Adipose tissue (tissue), 3 donors: ENCODE measurements around the gene ABLIM1. TPM values are rescaled to one million over a fixed set of nuclear protein-coding genes. Genes with fewer than 3 reads are reported as not detected.
"Not testable (repeated sequence)": the region's sequence is repeated elsewhere in the genome, so short reads cannot be mapped to it uniquely, and the experiment has no call there.

Experiments used
- H3K27ac ChIP-seq: one replicate; pipeline ENCODE4 v1.5.1; 2013; ENCODE audit warnings: low read depth, low read length
- WGBS, 3 donors: extraction: QIAGEN DNeasy Blood & Tissue Kit; methylation state at CpG; one replicate each; pipeline ENCODE4 v1.1.7; 2013; 5-methylcytosine and 5-hydroxymethylcytosine counted together
- polyA plus RNA-seq, 3 donors: library from polyadenylated mRNA; stranded (reverse); fragments of 200-250 nt; gene quantifications; one replicate each; pipeline ENCODE4 v1.2.3, GENCODE V29; 2013
- donor health status: healthy with polysubstance abuse.
- donor health status: Bipolar disorder and iron deficiency.
- donor health status: healthy.

The ABLIM1 gene
- 10 to 100 TPM; 13.0 to 50.6 (median 32.9) TPM for polyA plus RNA-seq

DNA sequence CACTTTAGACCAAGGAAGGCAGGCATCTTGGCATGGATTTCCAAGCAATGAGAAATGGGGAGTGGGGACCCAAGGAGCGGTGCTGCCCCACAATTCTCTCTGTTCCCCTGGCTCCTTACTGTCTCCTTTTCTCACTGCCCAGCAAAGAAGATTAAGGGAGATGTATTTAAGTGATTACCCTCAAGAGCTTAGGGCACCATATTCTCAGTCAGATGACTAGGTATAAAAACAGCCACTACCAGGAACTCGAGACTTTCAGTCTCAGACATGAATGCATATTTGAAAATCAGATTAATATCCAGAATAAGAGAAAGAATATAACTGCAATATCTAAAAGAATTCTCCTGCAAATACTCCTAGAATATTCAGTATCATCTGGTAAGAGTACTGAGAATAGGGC, at the start of gene ABLIM1:
Gene ABLIM1, minus strand, starts transcription at position 101 of the 400 bp plus-strand sequence. Its CDS starts 75 bp downstream, at position 26.
- H3K27ac ChIP-seq, result no peak within 1 kb of the TSS
- 89 to 94% (median 90%) methylated on average over 2 of the region's 2 CpGs for WGBS, 3 donors

DNA sequence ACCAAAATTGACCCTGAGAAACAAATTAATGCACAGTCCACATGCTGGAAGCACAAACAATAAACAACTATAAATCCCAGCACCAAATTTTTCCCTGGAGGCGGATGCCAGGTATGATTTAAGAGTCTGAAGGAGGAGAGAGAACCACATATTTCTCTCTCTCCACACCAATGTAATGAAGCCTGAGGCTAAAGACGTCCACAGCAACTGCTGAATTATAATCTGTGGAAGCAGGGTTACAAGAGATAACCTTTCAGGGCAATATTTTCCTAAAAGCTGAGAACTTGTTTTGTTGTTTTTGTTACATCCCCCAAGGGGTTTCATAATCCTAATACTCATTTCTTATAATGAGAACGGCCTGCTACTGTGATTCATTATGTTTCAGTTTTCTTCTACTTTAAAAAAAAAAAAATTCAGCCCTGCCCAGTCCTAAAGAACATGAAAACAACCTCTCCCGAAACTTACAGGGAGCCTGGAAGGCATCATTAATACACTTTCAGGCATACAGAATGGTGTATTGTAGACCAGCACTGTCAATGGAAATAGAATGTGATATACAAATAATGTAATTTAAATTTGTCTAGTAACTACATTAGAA, 48.5 kb upstream of the ABLIM1 start:
- WGBS, 3 donors, result 43 to 69% (median 50%) methylated on average over 4 of the region's 4 CpGs
- H3K27ac ChIP-seq, result no peak overlapping the region

DNA sequence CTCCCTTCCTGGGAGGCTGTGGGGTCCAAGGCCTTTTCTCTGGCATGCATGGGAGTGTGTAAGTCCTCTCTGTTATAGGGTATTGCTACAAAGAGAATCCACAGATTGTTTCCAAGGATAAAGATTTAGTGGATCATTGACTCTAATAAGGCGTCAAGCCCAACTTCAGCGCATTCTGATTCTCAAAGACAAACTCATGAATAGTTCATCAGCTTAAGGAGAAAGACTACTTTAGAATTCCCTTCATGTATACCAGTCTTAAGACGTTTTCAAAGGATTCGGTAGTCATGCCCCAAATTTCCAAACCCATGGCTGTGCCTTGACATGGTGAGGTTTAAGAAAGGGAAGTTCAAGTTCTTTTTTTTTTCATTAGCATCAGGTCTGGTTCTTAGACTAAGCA, 46.6 kb upstream of the ABLIM1 start:
- 89 to 95% (median 90%) methylated on average over 4 of the region's 4 CpGs for WGBS, 3 donors
- no peak overlapping the region for H3K27ac ChIP-seq

DNA sequence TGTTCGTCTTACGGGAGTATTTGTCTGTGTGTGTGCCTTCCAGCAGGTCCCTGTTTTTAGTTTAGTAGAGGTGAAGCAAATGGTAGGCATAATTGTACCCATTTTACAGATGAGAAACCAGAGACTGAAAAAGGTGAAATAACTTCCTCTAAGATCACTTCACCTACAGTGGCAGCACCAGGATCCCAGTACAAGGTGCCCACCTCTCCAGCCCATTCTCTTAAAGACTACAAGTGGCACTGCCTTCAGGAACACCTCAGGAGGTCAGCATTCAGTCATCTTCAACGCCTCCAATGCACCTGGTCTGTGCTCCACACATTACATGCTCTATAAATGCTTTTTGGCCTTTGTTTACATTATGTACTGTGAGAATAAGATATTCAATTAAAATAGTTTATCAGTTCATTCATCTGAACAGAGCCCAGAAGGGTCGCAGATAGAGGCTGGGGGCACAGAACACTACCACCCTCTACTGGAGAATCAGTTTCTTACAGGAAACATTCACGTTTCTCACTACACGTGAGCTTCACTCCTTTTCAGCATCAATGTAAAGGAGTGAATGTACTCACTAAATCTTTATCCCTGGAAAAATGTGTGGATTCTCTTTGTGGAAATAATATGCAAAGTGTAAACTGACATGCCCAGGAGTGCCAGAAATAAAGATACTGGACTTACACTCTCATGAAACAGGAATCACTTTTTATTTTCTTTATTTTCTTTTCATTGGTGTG, 45.5 kb upstream of the ABLIM1 start:
- WGBS, 3 donors, result 29 to 47% (median 40%) methylated on average over 6 of the region's 6 CpGs
- H3K27ac ChIP-seq, result no peak overlapping the region

DNA sequence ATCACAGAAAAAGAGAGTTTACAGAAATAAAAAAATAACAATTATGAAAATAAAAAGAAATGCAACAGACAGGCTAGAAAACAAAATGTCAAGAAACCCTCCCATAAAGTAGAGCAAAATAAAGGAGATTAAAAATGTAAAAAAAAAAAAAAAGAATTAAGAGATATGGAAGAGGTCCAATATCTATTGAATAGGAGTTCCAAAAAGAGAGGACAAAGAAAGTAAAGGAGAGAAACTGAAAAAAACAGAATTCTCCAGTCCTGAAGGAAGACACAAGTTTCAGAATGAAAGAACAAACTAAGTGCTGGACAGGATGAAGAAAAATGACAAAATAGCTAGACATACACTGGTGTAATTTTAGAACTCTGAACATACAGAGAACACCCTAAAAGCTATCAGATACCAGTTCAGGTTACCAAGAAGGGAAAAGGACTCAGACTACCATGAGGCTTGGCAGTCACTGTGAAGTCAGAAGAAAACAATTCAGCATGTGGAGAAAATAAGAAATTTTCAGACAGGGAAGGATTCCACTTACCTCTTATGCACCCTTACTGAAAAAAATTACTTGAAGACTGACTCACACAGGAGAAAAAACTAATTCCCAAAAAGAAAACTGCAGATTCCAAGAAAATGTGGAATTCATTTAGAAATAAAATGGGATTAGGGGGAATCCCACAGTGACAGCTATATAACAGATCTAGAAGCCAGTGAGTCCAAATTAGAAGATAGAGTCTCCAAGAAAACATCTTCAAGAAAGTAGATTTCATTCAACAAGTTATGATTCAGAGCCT, 40.4 kb upstream of the ABLIM1 start:
- no peak overlapping the region for H3K27ac ChIP-seq

DNA sequence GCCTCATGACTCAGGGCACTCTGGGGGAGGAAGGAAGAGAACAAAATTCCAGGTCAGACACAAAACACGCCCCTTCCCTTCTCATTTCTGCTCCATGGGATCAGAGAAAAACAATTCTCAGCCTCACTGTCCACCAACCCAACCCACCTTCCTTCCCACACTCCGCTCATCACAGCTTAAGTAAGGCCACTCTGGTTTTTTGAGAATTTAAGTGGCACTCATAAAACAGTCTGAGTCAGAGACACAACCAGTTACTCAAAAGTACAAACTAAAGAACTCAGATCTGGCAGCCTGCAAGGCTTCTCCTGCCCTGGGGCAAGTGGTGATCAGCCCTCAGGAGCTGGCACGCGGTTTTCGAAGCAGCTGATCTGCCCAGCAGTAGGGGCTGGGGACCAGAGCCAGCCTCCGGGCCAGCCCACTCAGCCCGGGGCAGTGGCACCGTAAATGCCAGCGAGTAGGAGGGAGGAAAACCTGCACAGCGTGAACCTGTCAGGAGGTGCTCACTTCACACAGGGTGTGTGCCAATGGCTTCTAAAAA, 39.1 kb upstream of the ABLIM1 start:
- H3K27ac ChIP-seq, result no peak overlapping the region
- whole genome bisulfite sequencing, 3 donors, result 80 to 87% (median 86%) methylated on average over 10 of the region's 10 CpGs

DNA sequence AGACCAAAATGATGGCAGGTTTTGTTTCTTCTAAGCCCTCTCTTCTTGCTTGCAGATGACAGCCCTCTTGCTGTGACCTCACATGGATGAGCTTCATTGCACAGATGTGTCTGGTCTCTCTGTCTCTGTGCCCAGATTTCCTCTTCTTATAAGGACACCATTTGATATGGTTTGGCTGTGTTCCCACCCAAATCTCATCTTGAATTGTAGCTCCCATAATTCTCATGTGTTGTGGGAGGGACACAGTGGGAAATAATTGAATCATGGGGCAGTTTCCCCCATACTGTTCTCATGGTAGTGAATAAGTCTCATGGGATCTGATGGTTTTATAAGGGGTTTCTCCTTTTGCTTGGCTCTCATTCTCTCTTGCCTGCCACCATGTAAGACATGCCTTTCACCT, 38.2 kb upstream of the ABLIM1 start:
- H3K27ac ChIP-seq, result not testable (repeated sequence)

DNA sequence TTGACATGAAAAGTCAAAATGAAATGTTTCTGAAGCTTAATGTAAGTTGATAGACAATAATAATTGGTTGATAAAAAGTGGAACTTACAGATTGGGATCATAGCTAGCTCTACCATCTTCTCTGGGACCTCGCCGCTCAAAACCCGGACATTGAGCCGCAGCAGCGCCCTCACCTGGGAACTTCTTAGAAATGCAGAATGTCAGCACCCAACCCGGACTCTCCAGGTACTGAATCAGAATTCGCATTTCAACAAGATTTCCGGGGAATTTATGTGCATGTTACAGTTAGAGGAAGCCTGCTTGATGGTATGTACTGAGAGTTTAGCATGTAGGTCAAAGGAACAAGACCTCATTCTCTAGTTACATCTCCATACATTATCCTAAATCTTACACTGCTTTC, 36.7 kb upstream of the ABLIM1 start:
- WGBS, 3 donors, result 48 to 79% (median 78%) methylated on average over 8 of the region's 8 CpGs
- H3K27ac ChIP-seq, result no peak overlapping the region

DNA sequence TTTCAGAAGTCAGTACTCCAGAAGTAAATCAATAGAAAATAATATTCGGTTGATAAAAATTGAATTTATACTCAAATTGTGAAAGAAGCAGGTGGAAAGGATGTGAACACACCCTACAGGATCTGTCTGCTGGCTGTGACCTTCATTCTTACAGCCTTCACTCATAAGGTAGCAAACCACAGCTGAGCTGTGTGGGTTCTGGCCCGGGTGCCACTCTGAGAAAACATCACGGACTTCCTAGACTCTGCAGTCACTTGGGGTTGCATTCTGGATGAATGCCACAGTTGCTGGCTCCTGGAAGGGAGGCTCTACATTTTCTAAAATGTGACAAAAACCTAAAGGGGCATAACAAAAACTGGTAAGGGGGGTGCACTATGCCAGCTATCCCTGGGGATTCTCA, 36.0 kb upstream of the ABLIM1 start:
- 37 to 55% (median 39%) methylated on average over 3 of the region's 3 CpGs for WGBS, 3 donors
- H3K27ac ChIP-seq, result no peak overlapping the region

DNA sequence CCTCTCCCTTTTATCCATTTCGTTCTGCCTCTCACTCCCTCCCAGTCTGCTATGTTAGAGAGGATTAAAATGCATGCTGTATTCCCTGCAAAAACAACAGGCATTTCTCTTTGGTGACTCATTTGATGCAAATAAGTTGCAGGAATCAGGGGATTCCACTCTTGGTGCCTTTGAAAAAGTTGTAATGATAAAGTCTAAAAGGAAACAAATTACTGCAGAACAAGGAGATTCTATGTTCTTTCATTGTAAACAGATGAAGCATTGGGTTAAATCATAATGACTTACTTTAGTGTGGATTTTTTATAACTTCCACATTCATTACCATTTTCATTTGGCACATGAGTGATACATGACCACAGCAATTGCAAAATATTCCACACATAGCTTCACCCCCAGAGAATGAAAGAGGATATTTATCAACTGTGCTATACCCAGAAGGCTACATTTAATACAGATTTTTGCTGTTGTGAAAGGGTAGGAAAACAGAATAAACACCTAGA, 33.4 kb upstream of the ABLIM1 start:
- no peak overlapping the region for H3K27ac ChIP-seq
- 52 to 70% (median 55%) methylated on average over 1 of the region's 1 CpG for WGBS, 3 donors

DNA sequence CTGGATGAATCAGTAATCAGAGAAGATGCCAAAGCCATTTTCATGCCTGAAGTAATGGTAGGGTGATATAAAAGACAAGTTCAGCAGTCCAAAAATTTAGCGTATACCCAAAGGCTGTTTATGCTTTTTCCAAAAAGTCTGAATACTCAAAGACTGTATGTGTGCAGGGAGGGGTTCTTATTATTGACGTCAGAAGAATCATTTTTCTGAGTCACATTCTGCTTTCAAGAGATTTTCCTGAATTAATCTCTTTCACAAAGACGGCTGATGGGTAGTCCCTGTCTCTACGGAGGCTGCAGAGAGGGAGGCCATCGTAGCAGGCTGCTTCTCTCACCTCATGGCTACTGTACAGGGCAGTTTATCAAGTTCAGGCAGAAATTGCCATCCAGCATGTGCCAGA, 30.7 kb upstream of the ABLIM1 start:
- 81 to 89% (median 82%) methylated on average over 5 of the region's 5 CpGs for WGBS, 3 donors

DNA sequence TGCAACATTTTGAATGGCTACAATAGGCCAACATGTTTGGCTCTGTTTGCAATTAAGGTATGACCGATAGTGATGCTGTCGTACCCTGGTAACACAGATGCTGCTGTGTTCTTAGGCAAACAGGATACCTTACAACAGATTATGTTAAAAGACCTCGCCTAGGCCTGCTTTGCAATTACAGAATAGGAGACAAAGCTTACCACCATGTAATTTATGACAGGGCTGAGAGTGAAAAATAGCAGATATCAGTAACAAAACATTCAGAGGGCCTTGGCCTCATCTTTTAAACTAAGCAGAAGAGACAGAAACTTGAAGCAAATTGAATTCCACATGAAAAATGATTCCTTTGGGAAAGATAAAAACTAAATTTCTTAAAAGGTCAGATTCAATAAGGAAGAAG, 29.4 kb upstream of the ABLIM1 start:
- WGBS, 3 donors, result 64 to 94% (median 73%) methylated on average over 3 of the region's 3 CpGs
- H3K27ac ChIP-seq, result no peak overlapping the region

More for the DNA sequence above, 30.7 kb upstream of the ABLIM1 start:
- no peak overlapping the region for H3K27ac ChIP-seq

DNA sequence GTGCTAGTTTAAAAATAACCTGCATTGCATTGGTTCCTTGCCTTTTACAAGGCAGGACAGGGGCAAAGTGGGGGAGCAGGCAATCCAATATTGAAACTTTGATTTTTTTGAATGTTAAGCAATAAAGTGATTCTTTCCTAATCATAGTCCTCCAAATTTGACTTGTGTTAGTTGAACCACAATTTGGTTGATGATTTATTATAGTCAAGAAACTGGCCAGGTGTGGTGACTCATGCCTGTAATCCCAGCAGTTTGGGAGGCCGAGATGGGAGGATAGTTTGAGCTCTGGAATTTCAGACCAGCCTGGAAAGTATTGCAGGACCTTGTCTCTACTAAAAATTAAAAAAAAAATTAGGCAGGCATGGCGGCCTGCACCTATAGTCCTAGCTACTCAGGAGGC, 27.9 kb upstream of the ABLIM1 start:
- WGBS, 3 donors, result 73 to 81% (median 80%) methylated on average over 2 of the region's 2 CpGs
- no peak overlapping the region for H3K27ac ChIP-seq

DNA sequence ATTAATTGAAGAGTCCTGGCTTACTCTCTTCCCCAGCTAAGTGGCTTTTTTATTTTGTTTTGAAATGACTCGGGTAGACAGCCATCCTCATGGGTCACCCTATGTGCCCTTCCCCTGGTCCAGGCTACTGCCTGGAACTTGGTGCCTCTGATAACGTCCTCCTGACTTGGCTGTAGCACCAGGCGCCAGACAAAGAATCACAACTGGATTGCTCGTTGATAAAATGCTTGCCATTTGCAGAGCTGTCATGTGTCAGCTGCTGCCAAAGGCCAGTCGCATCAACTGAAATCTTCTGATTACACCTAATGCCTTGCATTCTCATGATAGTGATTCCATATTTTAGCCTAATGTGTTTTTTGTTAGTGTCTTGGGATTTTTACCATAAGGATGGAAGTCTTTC, 27.4 kb upstream of the ABLIM1 start:
- no peak overlapping the region for H3K27ac ChIP-seq
- 33 to 68% (median 64%) methylated on average over 5 of the region's 5 CpGs for WGBS, 3 donors

DNA sequence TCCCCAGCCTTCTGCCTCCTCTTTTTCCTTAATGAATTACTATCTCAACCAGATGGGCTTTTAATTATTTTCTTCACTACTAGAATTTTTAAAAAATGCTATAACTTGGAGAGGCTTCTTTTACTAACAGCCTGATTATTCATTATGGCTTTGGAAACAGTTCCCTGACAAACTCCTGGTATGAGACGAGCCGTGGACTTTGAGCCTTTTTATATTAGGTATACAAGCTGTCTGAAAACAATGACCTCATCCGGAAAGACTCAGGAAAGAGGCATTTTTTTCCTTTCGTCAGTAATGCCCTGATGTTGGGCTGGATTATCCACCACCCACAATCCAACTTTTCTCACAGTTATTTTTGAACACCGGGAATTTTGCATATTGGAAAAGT, 26.7 kb upstream of the ABLIM1 start:
- H3K27ac ChIP-seq, result no peak overlapping the region
- 12 to 33% (median 24%) methylated on average over 5 of the region's 5 CpGs for WGBS, 3 donors

DNA sequence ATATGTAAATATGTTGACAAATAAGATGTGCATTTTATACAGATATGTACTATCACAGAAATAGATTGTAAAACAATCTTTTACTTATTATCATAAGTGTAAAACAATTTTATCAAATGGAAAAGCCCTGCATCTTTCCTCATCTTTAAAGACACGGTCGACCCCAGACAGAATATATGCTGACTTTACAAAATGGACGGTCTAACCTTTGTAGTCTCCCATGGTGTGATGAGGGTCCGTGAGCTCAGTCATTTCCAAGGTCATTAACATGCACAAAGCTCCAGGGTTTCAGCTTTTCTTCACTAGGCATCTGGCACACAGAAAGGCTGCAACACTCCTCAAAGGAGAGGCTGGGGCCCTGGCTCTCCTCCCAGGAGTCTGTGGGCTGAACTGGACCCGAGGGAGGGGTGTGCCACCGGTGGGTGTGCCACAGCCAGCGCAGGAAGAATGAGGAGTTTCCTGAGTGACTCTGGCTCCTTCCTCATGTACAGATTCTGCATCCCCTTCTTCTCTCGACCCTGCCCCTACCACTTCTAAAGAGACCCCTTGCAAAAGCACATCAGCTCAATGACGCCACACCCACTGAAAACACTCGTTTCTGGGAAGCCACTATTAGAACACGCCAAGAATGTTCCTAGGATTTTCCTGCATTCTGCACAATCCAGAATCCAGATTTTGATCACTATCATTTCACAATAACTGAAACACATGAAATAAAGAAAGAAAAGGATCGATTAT, 26.2 kb upstream of the ABLIM1 start:
- 18 to 35% (median 24%) methylated on average over 12 of the region's 12 CpGs for WGBS, 3 donors
- H3K27ac ChIP-seq, result no peak overlapping the region

DNA sequence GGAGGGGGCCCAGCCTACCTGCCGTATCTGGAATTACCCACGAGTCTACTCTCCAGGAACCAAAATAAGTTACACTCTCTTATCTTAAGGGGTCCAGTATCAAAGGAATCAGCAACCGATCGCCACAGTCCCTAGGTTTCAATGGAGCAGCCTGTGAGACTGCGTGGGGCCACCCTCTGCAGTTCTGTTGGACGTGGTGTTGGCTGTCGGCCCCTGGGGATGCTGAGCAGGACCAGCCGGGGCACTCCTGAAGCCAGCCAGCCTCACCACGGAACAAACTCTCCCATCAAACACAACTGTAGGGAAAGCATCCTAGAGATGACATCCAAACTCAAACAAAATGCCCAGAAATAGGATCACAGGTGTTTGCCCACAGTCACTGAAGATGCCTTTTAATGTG, 25.5 kb upstream of the ABLIM1 start:
- no peak overlapping the region for H3K27ac ChIP-seq
- 73 to 83% (median 76%) methylated on average over 9 of the region's 9 CpGs for WGBS, 3 donors

DNA sequence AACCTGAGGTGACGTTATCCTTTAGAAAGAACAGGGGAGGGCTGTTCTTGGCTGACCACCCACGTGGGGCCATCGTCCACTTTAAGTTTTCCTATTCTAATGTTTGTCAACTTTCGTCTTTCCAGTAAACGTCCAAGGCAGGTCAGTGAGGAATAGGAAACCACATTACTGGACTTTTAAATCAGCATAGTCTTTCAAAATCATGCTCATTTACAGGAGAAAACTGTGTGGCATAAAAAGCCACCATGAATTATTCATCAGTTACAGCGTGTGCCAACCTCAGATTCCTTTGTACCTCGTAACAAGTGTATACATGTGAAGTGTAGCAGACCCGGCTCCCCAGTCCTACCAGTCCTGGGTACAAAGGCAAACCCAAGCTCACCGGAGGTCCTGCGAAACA, 25.1 kb upstream of the ABLIM1 start:
- H3K27ac ChIP-seq, result no peak overlapping the region
- WGBS, 3 donors, result 65 to 75% (median 65%) methylated on average over 10 of the region's 10 CpGs

DNA sequence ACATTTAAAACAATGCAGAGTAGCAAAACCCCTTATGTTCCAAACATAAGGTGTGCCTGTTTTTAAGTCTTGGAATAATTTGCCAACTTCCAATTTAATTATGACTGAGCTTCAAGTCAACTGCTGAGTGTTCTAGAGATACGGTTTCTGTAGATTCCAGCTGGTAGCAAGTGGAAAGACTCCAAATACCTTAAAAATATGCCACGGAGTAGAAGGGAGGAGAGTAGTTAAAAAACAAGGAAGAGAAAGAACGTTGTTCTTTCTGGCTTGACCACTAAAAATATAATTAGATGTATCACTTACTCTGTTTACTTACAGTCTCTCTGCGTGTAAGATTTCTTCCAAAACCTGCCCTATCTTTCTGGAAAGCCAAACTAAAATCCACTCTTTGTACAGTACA, 24.5 kb upstream of the ABLIM1 start:
- H3K27ac ChIP-seq, result no peak overlapping the region
- WGBS, 3 donors, result 11 to 27% (median 25%) methylated on average over 4 of the region's 4 CpGs
